AG10803 (cell line): ENCODE data around the gene LTBP3.

Experiments used
- DNase-seq: peaks from one replicate; pipeline ENCODE4 v3.0.0; 2010; ENCODE audit warnings: low read depth
- H3K4me3 ChIP-seq: 2 replicates; pipeline ENCODE4 v1.5.1; 2011; ENCODE audit warnings: mild to moderate bottlenecking, low read length, control low read depth
- CTCF ChIP-seq: conservative IDR thresholded peaks from 2 replicates; pipeline ENCODE4 v1.5.1; 2011; ENCODE audit warnings: mild to moderate bottlenecking, low read length, control low read depth, inconsistent platforms

LTBP3 gene

GRCh38 chr11:65537620-65538231 is 20.4 kb downstream of the LTBP3 start:
- DNase-seq: no peak
- TF ChIP-seq CTCF: no peak
- no peak overlapping the region for H3K4me3 ChIP-seq

GRCh38 chr11:65537296-65537597 is 20.9 kb downstream of the LTBP3 start:
- no peak overlapping the region for H3K4me3 ChIP-seq

GRCh38 chr11:65536412-65537295 is 21.5 kb downstream of the LTBP3 start:
- TF ChIP-seq CTCF: no peak
- DNase-seq: no peak
- no peak overlapping the region for H3K4me3 ChIP-seq

More at GRCh38 chr11:65537296-65537597, 20.9 kb downstream of the LTBP3 start:
- no peak for TF ChIP-seq CTCF
- DNase-seq: no peak

DNA sequence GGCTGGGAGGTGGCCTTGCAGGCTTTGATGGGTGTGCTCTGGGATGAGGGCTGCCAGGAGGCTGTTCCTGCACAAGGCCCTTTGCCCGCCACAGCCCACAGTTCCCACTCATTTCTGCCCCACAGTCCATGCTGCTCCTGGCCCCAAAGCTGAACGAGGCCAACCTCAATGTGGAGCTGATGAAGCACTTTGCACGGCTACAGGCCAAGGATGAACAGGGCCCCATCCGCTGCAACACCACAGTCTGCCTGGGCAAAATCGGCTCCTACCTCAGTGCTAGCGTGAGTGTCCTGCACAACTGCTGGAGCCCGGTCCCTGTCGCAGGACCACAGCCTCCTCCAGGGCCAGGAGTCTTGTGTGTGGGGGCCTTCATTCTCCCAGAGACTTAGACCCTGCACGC is 23.1 kb downstream of the LTBP3 start:
- DNase-seq: no peak
- TF ChIP-seq CTCF: no peak
- H3K4me3 ChIP-seq: no peak overlapping the region

DNA sequence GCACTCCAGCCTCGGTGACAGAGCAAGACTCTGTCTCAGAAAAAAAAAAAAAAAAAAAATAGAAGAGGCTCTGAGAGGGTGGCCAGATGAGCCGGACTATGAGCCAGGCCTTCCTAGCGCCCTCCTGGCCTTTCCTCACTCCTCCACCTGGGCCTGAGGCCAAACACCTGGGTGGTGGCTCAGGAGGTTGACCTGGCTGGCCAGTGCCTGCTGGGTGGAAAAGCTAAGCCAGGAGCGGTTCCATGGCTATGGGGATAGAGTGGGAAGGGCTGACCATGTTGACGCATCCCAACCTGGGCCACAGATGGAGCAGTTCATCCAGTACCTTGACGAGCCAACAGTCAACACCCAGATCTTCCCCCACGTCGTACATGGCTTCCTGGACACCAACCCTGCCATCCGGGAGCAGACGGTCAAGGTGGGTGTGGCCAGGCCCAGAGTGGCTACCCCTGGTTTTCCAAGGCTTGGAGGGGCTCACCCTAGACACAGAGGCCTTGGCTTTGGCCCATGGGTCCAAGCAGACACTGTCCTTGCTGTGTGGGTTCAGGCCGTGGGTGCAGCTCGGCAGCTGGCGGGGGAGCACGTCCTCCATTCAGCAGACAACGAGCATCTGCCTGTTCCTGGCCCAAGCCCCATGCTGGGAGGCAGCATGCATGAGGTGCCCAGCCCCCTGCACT is 25.6 kb downstream of the LTBP3 start:
- DNase-seq: no peak
- TF ChIP-seq CTCF: no peak
- H3K4me3 ChIP-seq: no peak overlapping the region

GRCh38 chr11:65530157-65530496 is 28.0 kb downstream of the LTBP3 start:
- no peak for DNase-seq
- TF ChIP-seq CTCF: peak; percentile 20; the same call in 1 of the 2 replicates
- no peak overlapping the region for H3K4me3 ChIP-seq
